ENCODE data around the gene CLRN3.

GRCh38 chr10:127904311-127905000 is 11.7 kb upstream of the CLRN3 start:
- TF ChIP-seq POLR2AphosphoS5 (IDR thresholded peaks at IDR 0.05; ENCODE audit: low read depth, low read length) (no peak), TAF1 (IDR thresholded peaks at IDR 0.05; ENCODE audit: borderline replicate concordance, insufficient read depth, low read length) (no peak)

Measured in PFSK-1 (cell line).